Cardiac septum (tissue), 1 donor: ENCODE measurements around the gene PSMD11. TPM values are rescaled to one million over a fixed set of nuclear protein-coding genes. Genes with fewer than 3 reads are reported as not detected.

Experiments
- DNase-seq: peaks from one replicate; pipeline ENCODE4 v3.0.0-alpha.2; 2020; ENCODE audit warnings: low spot score
- intact Hi-C: fragments of 100-400 bp; cut with DNase I; formaldehyde crosslinking; loops from one replicate; pipeline ENCODE4 v1.14.0; 2022
- total RNA-seq: library from RNA; stranded (reverse); fragmentation: NEBNext Ultra II Directional; extraction: Animal tissue kit (Norgen Biotek cat#: 25700); gene quantifications from one replicate; pipeline ENCODE4 v1.2.1, GENCODE V29; 2021
- donor health status: DM: no; HTN: no; CAD: no.

Gene PSMD11
- total RNA-seq, 1 donor from 2014 or later, result 81.7 TPM

- peak; percentile 88 for DNase-seq
- intact Hi-C loops, result loop anchor here (10.0 kb wide), 1 partner anchor 168 kb away; no protein-coding TSS in a partner anchor
Measured at GRCh38 chr17:32486701-32487472, 42.6 kb downstream of the PSMD11 start, which contains the start of gene CDK5R1. Gene CDK5R1, plus strand, starts transcription at chr17:32486993. Its CDS starts 628 bp downstream, at chr17:32487621.

GRCh38 chr17:32487473-32488176 lies 43.3 kb downstream of the PSMD11 start:
- intact Hi-C loops, result loop anchor here (10.0 kb wide), 1 partner anchor 167 kb away; no protein-coding TSS in a partner anchor

GRCh38 chr17:32488177-32488542 lies 43.9 kb downstream of the PSMD11 start:
- intact Hi-C loops, result loop anchor here (10.0 kb wide), 1 partner anchor 167 kb away; no protein-coding TSS in a partner anchor
- no peak for DNase-seq

More at GRCh38 chr17:32487473-32488176, 43.3 kb downstream of the PSMD11 start:
- DNase-seq, result no peak

- intact Hi-C loops, result loop anchor here (10.0 kb wide), 1 partner anchor 166 kb away; no protein-coding TSS in a partner anchor
- no peak for DNase-seq
Measured at GRCh38 chr17:32488604-32489180, 44.4 kb downstream of the PSMD11 start.

GRCh38 chr17:32489320-32490100 lies 45.2 kb downstream of the PSMD11 start:
- no peak for DNase-seq
- intact Hi-C loops, result loop anchor here (10.0 kb wide), 1 partner anchor 165 kb away; no protein-coding TSS in a partner anchor

GRCh38 chr17:32490101-32490482 lies 45.8 kb downstream of the PSMD11 start:
- no peak for DNase-seq
- intact Hi-C loops, result no loop called here

GRCh38 chr17:32491371-32492263 lies 47.3 kb downstream of the PSMD11 start:
- intact Hi-C loops, result no loop called here
- no peak for DNase-seq

GRCh38 chr17:32492264-32492589 lies 47.9 kb downstream of the PSMD11 start:
- no peak for DNase-seq
- intact Hi-C loops, result no loop called here

GRCh38 chr17:32492648-32493289 lies 48.5 kb downstream of the PSMD11 start:
- no peak for DNase-seq
- intact Hi-C loops, result no loop called here

GRCh38 chr17:32493571-32493970 lies 49.3 kb downstream of the PSMD11 start:
- no peak for DNase-seq
- intact Hi-C loops, result no loop called here

- intact Hi-C loops, result no loop called here
Measured at GRCh38 chr17:32493976-32494513, 49.7 kb downstream of the PSMD11 start.

GRCh38 chr17:32494621-32495358 lies 50.5 kb downstream of the PSMD11 start:
- no peak for DNase-seq
- intact Hi-C loops, result no loop called here

More at GRCh38 chr17:32493976-32494513, 49.7 kb downstream of the PSMD11 start:
- DNase-seq, result no peak

GRCh38 chr17:32495359-32496231 lies 51.3 kb downstream of the PSMD11 start:
- intact Hi-C loops, result no loop called here
- peak; percentile 82 for DNase-seq

- DNase-seq, result no peak
- intact Hi-C loops, result no loop called here
Measured at GRCh38 chr17:32496395-32497073, 52.2 kb downstream of the PSMD11 start.

GRCh38 chr17:32497431-32498205 lies 53.3 kb downstream of the PSMD11 start:
- DNase-seq, result no peak
- intact Hi-C loops, result no loop called here
